Parathyroid adenoma (tissue), 2 donors: ENCODE results near the gene VASN.

Experiments used
- H2AFZ ChIP-seq: fragments of 300-600 bp; sonication (generic); one replicate; pipeline ENCODE4 v1.7.0; 2017; ENCODE audit warnings: antibody characterized with exemption, mild to moderate bottlenecking
- H3K27ac ChIP-seq: fragments of 300-600 bp; sonication (generic); one replicate; pipeline ENCODE4 v1.7.0; 2017
- H3K27me3 ChIP-seq: fragments of 300-600 bp; sonication (generic); one replicate; pipeline ENCODE4 v1.7.0; 2017; ENCODE audit warnings: low read length; ENCODE audit not compliant: control insufficient read depth, insufficient read depth
- H3K36me3 ChIP-seq: fragments of 300-600 bp; sonication (generic); one replicate; pipeline ENCODE4 v1.7.0; 2017; ENCODE audit warnings: low read length; ENCODE audit not compliant: control insufficient read depth, insufficient read depth
- H3K4me1 ChIP-seq: fragments of 300-600 bp; sonication (generic); one replicate; pipeline ENCODE4 v1.7.0; 2017; ENCODE audit warnings: control low read depth
- H3K4me2 ChIP-seq: fragments of 300-600 bp; sonication (generic); one replicate; pipeline ENCODE4 v1.7.0; 2017; ENCODE audit warnings: low read length
- H3K4me3 ChIP-seq: fragments of 300-600 bp; sonication (generic); one replicate; pipeline ENCODE4 v1.7.0; 2017; ENCODE audit warnings: low read depth, low read length
- H3K79me2 ChIP-seq: fragments of 300-600 bp; sonication (generic); one replicate; pipeline ENCODE4 v1.7.0; 2017; ENCODE audit warnings: control low read depth
- H3K9ac ChIP-seq: fragments of 300-600 bp; sonication (generic); one replicate; pipeline ENCODE4 v1.7.0; 2017; ENCODE audit warnings: mild to moderate bottlenecking
- H3K9me3 ChIP-seq: fragments of 300-600 bp; sonication (generic); one replicate; pipeline ENCODE4 v1.7.0; 2017; ENCODE audit warnings: low read length; ENCODE audit not compliant: control insufficient read depth
- CTCF ChIP-seq: fragments of 300-600 bp; sonication (generic); IDR thresholded peaks from one replicate; pipeline ENCODE4 v1.7.0; 2017; ENCODE audit warnings: antibody characterized with exemption, mild to moderate bottlenecking
- donor health status: primary hyperparathyroidism.

Gene VASN

DNA sequence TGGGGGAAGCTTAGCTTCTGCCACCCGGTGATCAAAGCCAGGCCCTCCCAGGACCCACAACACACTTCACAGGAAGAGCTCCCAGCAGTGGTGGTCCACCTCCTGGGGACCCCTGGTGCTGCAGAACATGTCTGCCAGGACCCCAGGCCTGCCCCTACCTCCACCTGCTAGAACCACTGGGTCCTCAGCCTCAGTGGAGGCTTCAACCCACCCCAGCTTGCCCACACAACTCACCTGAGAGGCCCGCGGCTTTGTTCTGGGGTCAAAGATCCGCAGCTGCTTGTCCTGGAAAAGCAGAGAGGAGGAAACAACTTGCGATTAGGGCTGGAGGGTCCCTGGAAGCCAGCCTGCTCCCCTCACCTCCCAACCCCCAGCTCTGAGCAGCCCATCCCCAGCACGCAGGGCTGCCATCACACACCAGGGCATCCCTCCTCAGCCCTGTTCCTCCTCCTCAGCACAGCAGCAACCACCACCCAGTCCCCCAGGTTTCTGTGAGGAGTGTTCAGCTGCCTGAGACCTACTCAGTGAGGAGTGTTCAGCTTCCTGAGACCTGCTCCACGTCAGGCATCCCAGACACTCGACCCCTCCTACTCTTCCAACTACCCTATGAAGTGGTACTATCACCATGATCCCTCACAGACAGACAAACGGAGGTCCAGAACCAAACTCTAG lies 23.5 kb downstream of the VASN start:
- no peaks in the 10 kb centered on the region for H3K36me3 ChIP-seq

GRCh38 chr16:4399001-4399730 lies 27.5 kb downstream of the VASN start:
- H3K9ac ChIP-seq: no peak overlapping the region
- no peak overlapping the region for H3K4me3 ChIP-seq
- no peaks in the 10 kb centered on the region for H3K27me3 ChIP-seq
- no peaks in the 10 kb centered on the region for H3K9me3 ChIP-seq
- H2AFZ ChIP-seq: no peak overlapping the region
- no peak overlapping the region for H3K27ac ChIP-seq
- H3K79me2 ChIP-seq: peaks cover 2% of the 10 kb centered on the region
- no peak for TF ChIP-seq CTCF
- no peaks in the 10 kb centered on the region for H3K4me1 ChIP-seq
- H3K4me2 ChIP-seq: no peak overlapping the region
- no peaks in the 10 kb centered on the region for H3K36me3 ChIP-seq

More for the DNA sequence above, 23.5 kb downstream of the VASN start:
- Histone ChIP-seq H3K27ac (no peak overlapping the region), H3K4me3 (no peak overlapping the region), H3K4me2 (no peak overlapping the region), H3K4me1 (no peaks in the 10 kb centered on the region), H3K9ac (no peak overlapping the region), H3K79me2 (no peaks in the 10 kb centered on the region), H3K9me3 (no peaks in the 10 kb centered on the region), H2AFZ (no peak overlapping the region), H3K27me3 (no peaks in the 10 kb centered on the region)
- TF ChIP-seq CTCF: no peak

DNA sequence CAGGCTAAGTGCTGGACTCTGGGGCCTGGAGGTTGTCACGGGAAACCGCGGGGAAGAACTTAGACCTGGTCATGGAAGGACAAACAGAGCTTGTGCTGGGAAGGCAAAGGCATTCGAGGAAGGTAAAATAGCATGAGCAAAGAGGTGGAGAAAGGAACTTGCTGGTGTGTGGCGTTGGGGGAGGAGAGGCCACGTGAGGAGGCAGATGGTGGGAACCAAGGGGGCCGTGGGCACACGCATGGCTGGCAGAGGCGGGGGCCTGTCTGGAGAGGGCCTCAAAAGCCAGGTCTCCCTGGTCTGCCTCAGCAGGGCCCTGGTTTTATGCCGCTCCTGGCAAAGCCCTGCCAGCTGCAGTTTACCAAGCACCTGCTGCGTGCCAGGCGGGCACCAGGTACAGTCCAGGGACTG lies 29.4 kb downstream of the VASN start:
- Histone ChIP-seq H3K4me3 (no peak overlapping the region), H3K4me1 (no peaks in the 10 kb centered on the region), H3K79me2 (peaks cover 2% of the 10 kb centered on the region), H3K9ac (no peak overlapping the region), H3K9me3 (no peaks in the 10 kb centered on the region), H3K36me3 (no peaks in the 10 kb centered on the region), H3K4me2 (no peak overlapping the region), H2AFZ (no peak overlapping the region), H3K27me3 (no peaks in the 10 kb centered on the region), H3K27ac (no peak overlapping the region)
- no peak for TF ChIP-seq CTCF

DNA sequence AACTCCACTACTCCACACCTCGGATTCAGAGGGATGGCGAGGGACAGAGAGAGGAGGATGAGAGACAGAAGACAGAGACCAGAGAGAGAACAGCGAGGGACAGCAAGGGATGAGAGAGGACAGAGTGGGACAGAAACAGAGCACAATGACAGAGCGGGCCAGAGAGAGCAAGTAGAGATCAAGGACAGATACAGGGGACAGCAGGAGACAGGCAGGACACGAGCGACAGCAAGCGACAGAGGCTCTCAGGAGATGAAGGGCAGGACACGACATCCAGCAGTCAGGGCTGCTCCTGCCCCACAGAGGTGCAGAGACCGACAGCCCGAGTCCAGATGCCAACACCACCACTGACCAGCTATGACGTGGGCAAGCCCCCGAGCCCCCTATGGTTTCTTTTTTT lies 29.9 kb downstream of the VASN start:
- Histone ChIP-seq H3K4me1 (no peaks in the 10 kb centered on the region), H2AFZ (no peak overlapping the region), H3K4me3 (no peak overlapping the region), H3K27ac (no peak overlapping the region), H3K4me2 (no peak overlapping the region), H3K27me3 (no peaks in the 10 kb centered on the region), H3K79me2 (peaks cover 2% of the 10 kb centered on the region), H3K36me3 (no peaks in the 10 kb centered on the region), H3K9ac (no peak overlapping the region), H3K9me3 (no peaks in the 10 kb centered on the region)
- TF ChIP-seq CTCF: no peak
